ENCODE data around the gene ADAMTS7.
"Not testable (repeated sequence)": the region's sequence is repeated elsewhere in the genome, so short reads cannot be mapped to it uniquely, and the experiment has no call there.

ADAMTS7 gene

GRCh38 chr15:78740904-78741274 lies 70.4 kb downstream of the ADAMTS7 start:
- POLR2A ChIA-PET, result no interaction called here
- no peak for TF ChIP-seq CTCF (IDR thresholded peaks at IDR 0.05; ENCODE audit: control extremely low read depth, extremely low read depth, low read depth, missing control alignments)
- no peak for DNase-seq (ENCODE audit: extremely low spot score)
- CTCF ChIA-PET, result interaction anchor here (1.0 to 4.5 kb wide), 5 partner anchors 10 to 184 kb away, joined by 3 to 29 read pairs (median 3); no protein-coding TSS in a partner anchor

GRCh38 chr15:78739996-78740903 lies 71.0 kb downstream of the ADAMTS7 start:
- peak; percentile 57 for TF ChIP-seq CTCF (IDR thresholded peaks at IDR 0.05; ENCODE audit: control extremely low read depth, extremely low read depth, low read depth, missing control alignments)
- ChIA-PET CTCF (interaction anchor here (0.7 to 4.5 kb wide), 10 partner anchors 8 to 432 kb away, joined by 3 to 29 read pairs (median 3); no protein-coding TSS in a partner anchor), POLR2A (no interaction called here)
- peak; percentile 41 for DNase-seq (ENCODE audit: extremely low spot score)

GRCh38 chr15:78739206-78739605 lies 72.1 kb downstream of the ADAMTS7 start:
- ChIA-PET POLR2A (no interaction called here), CTCF (interaction anchor here (0.7 to 4.5 kb wide), 8 partner anchors 9 to 431 kb away, joined by 3 to 29 read pairs (median 3); no protein-coding TSS in a partner anchor)
- DNase-seq (ENCODE audit: extremely low spot score), result no peak
- TF ChIP-seq CTCF (IDR thresholded peaks at IDR 0.05; ENCODE audit: control extremely low read depth, extremely low read depth, low read depth, missing control alignments), result no peak

GRCh38 chr15:78737931-78738558 lies 73.2 kb downstream of the ADAMTS7 start:
- CTCF ChIA-PET, result interaction anchor here (1.0 to 4.5 kb wide), 5 partner anchors 13 to 427 kb away, joined by 3 to 29 read pairs (median 5); no protein-coding TSS in a partner anchor
- DNase-seq (ENCODE audit: extremely low spot score); POLR2A ChIA-PET: not testable (repeated sequence)

- CTCF ChIA-PET, result interaction anchor here (1.5 to 1.8 kb wide), 3 partner anchors 19 to 426 kb away, joined by 3 to 5 read pairs (median 5); no protein-coding TSS in a partner anchor
- POLR2A ChIA-PET, result no interaction called here
- DNase-seq (ENCODE audit: extremely low spot score), result no peak
- no peak for TF ChIP-seq CTCF (IDR thresholded peaks at IDR 0.05; ENCODE audit: control extremely low read depth, extremely low read depth, low read depth, missing control alignments)
These were observed 74.0 kb downstream of the ADAMTS7 start for GRCh38 chr15:78737187-78737820.

- DNase-seq (ENCODE audit: extremely low spot score); POLR2A ChIA-PET; CTCF ChIA-PET: not testable (repeated sequence)
These were observed 75.0 kb downstream of the ADAMTS7 start for GRCh38 chr15:78736286-78736685.

- DNase-seq (ENCODE audit: extremely low spot score), result no peak
- TF ChIP-seq CTCF (IDR thresholded peaks at IDR 0.05; ENCODE audit: control extremely low read depth, extremely low read depth, low read depth, missing control alignments), result no peak
- ChIA-PET CTCF (interaction anchor here (1.3 to 1.4 kb wide), 2 partner anchors 50 to 74 kb away, joined by 3 read pairs; no protein-coding TSS in a partner anchor), POLR2A (no interaction called here)
These were observed 76.7 kb downstream of the ADAMTS7 start for GRCh38 chr15:78734451-78735064.

All from GM10248 (cell line).